Measurements from ENCODE around the gene SKAP2. TPM values are rescaled to one million over a fixed set of nuclear protein-coding genes. Genes with fewer than 3 reads are reported as not detected.

The SKAP2 gene
- polyA plus RNA-seq, 1 donor from 2014 or later, result 3.6 TPM

DNA sequence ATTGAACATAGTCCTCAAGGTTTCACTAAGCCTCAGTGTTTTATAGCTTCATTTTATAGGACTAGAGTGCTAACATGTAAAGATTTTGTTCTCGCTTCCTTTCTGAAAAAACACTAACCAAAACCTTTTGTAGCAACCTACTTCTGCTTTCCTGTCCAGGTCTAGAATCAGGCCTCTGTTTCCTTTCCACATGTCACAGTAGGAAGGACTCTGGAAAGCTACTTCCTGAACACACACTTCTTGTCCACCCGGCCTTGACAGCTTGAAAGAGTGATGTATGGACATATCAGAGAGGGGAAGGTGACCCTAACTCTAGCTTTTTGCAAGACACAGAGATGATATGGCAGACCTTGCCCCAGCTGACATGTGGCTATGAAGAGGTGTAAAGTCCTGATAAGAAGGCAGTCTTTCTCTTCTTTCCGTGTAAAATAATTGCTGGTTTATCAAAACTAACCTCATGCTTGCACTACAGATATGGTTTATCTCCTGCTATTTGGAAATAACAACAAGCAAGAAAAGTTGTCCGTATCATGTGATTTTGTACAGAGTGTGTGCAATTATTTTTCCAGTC lies 175.4 kb downstream of the SKAP2 start:
- Histone ChIP-seq H3K36me3 (ENCODE audit: insufficient read depth, low read length) (no peaks in the 10 kb centered on the region), H3K27me3 (ENCODE audit: insufficient read depth, low read depth, low read length) (peaks cover 3% of the 10 kb centered on the region), H3K9me2 (ENCODE audit: insufficient read depth, low read length) (no peaks in the 10 kb centered on the region), H3K9ac (ENCODE audit: low read length) (no peak overlapping the region), H3K79me2 (replicated peaks; ENCODE audit: insufficient read depth, low read length) (no peaks in the 10 kb centered on the region), H4K20me1 (ENCODE audit: insufficient read depth) (no peaks in the 10 kb centered on the region), H3K27ac (ENCODE audit: low read length) (no peak overlapping the region), H3K9me3 (ENCODE audit: low read length) (no peaks in the 10 kb centered on the region), H3K4me2 (ENCODE audit: low read length) (no peak overlapping the region), H3K4me3 (ENCODE audit: low read length) (no peak overlapping the region), H3F3A (ENCODE audit: insufficient read depth, low read length, poor library complexity, severe bottlenecking) (no peaks in the 10 kb centered on the region), H2AFZ (ENCODE audit: low read depth, low read length) (no peak overlapping the region)
- no peak for TF ChIP-seq EZH2 (IDR thresholded peaks at IDR 0.05; ENCODE audit: borderline replicate concordance, insufficient read depth, low read length, poor library complexity, severe bottlenecking)
- TF ChIP-seq EP300 (conservative IDR thresholded peaks at IDR 0.05; ENCODE audit: poor library complexity, severe bottlenecking), result no peak
- TF ChIP-seq, protein P1, sequence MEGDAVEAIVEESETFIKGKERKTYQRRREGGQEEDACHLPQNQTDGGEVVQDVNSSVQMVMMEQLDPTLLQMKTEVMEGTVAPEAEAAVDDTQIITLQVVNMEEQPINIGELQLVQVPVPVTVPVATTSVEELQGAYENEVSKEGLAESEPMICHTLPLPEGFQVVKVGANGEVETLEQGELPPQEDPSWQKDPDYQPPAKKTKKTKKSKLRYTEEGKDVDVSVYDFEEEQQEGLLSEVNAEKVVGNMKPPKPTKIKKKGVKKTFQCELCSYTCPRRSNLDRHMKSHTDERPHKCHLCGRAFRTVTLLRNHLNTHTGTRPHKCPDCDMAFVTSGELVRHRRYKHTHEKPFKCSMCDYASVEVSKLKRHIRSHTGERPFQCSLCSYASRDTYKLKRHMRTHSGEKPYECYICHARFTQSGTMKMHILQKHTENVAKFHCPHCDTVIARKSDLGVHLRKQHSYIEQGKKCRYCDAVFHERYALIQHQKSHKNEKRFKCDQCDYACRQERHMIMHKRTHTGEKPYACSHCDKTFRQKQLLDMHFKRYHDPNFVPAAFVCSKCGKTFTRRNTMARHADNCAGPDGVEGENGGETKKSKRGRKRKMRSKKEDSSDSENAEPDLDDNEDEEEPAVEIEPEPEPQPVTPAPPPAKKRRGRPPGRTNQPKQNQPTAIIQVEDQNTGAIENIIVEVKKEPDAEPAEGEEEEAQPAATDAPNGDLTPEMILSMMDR (IDR thresholded peaks at IDR 0.05; ENCODE audit: poor library complexity, severe bottlenecking), result no peak
- no peak for TF ChIP-seq RAD21 (conservative IDR thresholded peaks at IDR 0.05)
- TF ChIP-seq, protein P2, sequence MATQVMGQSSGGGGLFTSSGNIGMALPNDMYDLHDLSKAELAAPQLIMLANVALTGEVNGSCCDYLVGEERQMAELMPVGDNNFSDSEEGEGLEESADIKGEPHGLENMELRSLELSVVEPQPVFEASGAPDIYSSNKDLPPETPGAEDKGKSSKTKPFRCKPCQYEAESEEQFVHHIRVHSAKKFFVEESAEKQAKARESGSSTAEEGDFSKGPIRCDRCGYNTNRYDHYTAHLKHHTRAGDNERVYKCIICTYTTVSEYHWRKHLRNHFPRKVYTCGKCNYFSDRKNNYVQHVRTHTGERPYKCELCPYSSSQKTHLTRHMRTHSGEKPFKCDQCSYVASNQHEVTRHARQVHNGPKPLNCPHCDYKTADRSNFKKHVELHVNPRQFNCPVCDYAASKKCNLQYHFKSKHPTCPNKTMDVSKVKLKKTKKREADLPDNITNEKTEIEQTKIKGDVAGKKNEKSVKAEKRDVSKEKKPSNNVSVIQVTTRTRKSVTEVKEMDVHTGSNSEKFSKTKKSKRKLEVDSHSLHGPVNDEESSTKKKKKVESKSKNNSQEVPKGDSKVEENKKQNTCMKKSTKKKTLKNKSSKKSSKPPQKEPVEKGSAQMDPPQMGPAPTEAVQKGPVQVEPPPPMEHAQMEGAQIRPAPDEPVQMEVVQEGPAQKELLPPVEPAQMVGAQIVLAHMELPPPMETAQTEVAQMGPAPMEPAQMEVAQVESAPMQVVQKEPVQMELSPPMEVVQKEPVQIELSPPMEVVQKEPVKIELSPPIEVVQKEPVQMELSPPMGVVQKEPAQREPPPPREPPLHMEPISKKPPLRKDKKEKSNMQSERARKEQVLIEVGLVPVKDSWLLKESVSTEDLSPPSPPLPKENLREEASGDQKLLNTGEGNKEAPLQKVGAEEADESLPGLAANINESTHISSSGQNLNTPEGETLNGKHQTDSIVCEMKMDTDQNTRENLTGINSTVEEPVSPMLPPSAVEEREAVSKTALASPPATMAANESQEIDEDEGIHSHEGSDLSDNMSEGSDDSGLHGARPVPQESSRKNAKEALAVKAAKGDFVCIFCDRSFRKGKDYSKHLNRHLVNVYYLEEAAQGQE (IDR thresholded peaks at IDR 0.05; ENCODE audit: borderline replicate concordance), result no peak
- TF ChIP-seq POLR2AphosphoS5 (IDR thresholded peaks at IDR 0.05), result no peak
- no peak for TF ChIP-seq MXI1 (conservative IDR thresholded peaks at IDR 0.05; ENCODE audit: poor library complexity, severe bottlenecking)
- TF ChIP-seq SMC3 (conservative IDR thresholded peaks at IDR 0.05; ENCODE audit: poor library complexity), result no peak
- TF ChIP-seq TAF1 (IDR thresholded peaks at IDR 0.05; ENCODE audit: low read depth), result no peak

DNA sequence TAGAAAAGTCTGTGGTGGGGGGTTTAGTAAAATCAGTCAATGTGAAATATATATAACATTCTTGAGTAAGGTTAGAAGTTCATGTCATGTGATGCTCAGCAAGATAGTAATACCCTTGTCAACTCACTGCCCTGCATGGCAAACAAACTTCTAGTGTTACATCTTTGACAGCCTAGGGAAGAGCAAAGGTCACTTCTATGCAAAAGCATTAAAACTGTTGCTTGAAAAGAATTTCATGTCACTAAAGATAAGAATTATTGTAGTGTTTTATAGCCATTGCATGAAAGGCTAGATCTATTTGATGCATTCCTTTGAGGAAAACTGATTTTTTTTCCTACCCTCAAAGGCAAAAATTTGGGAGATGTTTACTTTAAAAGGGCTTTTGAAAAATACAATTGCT lies 176.0 kb downstream of the SKAP2 start:
- no peak overlapping the region for H3K4me3 ChIP-seq (ENCODE audit: low read length)
- H4K20me1 ChIP-seq (ENCODE audit: insufficient read depth), result no peaks in the 10 kb centered on the region
- no peak overlapping the region for H2AFZ ChIP-seq (ENCODE audit: low read depth, low read length)

More for the DNA sequence above, 176.0 kb downstream of the SKAP2 start:
- H3K4me2 ChIP-seq (ENCODE audit: low read length), result no peak overlapping the region
- H3K9me2 ChIP-seq (ENCODE audit: insufficient read depth, low read length), result no peaks in the 10 kb centered on the region
- TF ChIP-seq, protein P1 (IDR thresholded peaks at IDR 0.05; ENCODE audit: poor library complexity, severe bottlenecking), result no peak
- no peak for TF ChIP-seq RAD21 (conservative IDR thresholded peaks at IDR 0.05)
- H3K79me2 ChIP-seq (replicated peaks; ENCODE audit: insufficient read depth, low read length), result no peaks in the 10 kb centered on the region
- H3K36me3 ChIP-seq (ENCODE audit: insufficient read depth, low read length), result no peaks in the 10 kb centered on the region
- H3K27ac ChIP-seq (ENCODE audit: low read length), result no peak overlapping the region
- no peak overlapping the region for H3K9ac ChIP-seq (ENCODE audit: low read length)
- no peaks in the 10 kb centered on the region for H3K9me3 ChIP-seq (ENCODE audit: low read length)
- H3F3A ChIP-seq (ENCODE audit: insufficient read depth, low read length, poor library complexity, severe bottlenecking), result no peaks in the 10 kb centered on the region
- peaks cover 3% of the 10 kb centered on the region for H3K27me3 ChIP-seq (ENCODE audit: insufficient read depth, low read depth, low read length)
